Fibroblast of peridontal ligament (primary cell): ENCODE data around the gene SMIM41.

Experiments
- DNase-seq: peaks from one replicate; pipeline ENCODE4 v3.0.0-alpha.2; 2010; ENCODE audit errors: extremely low read depth

The SMIM41 gene

DNA sequence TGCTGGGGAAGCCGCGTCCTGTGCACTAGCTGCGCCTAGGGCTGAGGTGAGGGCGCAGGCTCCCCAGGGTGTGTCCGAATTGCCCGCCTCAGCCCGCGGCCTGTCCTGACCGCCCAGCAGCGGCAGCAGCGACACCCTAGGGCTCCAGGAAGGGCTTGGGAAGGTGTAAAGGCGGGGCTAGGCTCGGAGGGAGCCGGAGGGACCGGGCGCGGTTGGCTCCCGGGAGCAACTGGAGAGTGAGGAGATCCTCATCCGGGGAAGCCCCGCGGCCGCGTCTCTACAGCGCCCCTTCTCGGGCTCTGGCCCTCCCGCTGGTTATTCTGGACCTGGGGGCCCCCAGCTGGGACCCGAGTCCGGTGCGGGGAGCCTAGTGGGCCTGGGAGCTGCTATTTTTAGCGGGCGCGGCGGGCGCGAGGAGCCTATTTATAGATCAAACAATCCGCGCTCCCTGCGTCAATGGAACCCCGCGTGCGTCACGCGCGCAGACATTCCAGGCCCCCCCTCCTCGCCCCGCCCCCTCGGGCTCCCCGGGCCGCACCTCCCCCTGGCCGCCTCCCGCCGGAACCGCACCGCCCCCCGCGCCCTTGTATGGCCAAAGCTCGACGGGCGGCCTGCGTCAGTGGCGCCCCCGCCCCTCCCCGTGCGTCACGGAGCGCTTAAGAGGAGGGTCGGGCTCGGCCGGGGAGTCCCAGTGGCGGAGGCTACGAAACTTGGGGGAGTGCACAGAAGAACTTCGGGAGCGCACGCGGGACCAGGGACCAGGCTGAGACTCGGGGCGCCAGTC is 28.6 kb upstream of the SMIM41 start, which contains the start of gene NR4A1:
TSS of gene NR4A1 (plus strand) at position 685 of the 784 bp plus-strand sequence. CDS start 2,887 bp downstream, outside the sequence.
- DNase-seq: peak; percentile 94

DNA sequence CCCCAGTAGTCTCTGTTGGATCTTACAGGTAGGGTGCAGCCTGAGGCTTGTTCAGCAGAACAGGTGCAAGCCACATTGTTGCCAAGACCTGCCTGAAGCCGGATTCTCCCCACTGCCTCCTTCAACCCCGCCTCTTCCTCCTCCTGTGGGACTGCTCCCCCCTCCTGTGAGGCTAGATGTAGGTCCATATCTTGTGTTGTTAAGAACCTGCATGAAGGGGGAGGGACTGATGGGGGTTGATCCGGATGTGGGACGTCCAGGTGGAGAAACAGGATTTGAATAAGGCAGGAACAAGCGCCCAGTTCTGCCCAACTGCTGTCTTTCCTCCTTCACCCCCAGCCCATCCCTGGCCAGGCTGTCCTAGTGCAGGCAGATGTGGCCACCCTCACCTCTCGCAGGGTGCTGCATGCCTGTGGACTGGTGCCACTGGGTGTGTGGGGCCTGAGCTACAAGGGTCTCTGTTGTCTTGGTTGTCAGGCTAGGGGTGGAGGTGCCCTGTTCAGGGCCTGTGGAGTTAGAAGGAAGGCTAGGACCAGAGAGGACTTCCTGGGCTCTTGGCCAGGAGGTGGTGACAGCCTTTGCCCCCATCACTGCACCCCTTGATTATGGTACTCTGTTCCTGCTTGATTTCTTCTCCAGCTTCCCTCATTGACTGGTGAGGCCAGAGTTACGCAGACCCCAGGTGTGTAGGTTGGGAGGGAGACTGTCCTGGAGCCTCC is 26.9 kb upstream of the SMIM41 start:
- DNase-seq: peak; percentile 59

DNA sequence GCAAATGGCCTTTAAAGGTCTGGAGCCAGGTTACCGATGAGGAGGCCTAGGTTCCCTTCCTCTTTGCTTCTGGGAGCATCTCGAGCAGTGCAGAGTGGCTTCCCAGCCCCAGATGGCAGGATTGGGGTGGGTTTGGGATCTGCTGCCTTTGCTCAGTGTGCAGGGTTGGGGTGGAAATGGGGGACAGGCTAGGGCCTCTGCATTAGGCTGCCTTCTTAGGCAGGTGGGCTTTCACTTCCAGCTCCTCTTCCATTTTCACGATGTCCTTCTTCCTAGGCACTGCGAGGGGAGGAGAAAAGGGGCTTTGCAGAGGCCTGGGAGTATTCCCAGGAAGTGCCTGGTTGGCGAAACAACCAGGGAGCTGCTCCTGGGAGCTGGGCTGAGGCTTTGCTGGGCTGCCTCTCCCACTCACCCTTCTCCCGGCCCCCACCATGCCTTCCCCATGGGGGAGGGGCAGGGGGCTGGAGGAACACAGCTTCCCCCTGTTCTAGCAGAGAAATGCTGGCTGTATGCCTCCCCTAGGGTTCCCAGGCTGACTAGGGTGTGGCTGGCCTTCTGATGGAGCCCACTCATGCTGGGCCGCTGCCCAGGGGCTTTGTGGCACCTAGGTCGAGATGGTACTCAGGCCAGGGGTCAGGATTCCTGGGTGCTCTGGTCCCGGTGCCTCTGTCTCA is 25.8 kb upstream of the SMIM41 start:
- peak; percentile 59 for DNase-seq

DNA sequence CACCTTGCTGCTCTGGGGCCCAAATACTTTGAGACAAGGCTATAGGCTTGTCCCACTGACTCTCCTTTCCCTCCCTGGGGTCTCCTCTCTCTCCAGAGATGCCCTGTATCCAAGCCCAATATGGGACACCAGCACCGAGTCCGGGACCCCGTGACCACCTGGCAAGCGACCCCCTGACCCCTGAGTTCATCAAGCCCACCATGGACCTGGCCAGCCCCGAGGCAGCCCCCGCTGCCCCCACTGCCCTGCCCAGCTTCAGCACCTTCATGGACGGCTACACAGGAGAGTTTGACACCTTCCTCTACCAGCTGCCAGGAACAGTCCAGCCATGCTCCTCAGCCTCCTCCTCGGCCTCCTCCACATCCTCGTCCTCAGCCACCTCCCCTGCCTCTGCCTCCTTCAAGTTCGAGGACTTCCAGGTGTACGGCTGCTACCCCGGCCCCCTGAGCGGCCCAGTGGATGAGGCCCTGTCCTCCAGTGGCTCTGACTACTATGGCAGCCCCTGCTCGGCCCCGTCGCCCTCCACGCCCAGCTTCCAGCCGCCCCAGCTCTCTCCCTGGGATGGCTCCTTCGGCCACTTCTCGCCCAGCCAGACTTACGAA is 25.2 kb upstream of the SMIM41 start:
- peak; percentile 62 for DNase-seq

DNA sequence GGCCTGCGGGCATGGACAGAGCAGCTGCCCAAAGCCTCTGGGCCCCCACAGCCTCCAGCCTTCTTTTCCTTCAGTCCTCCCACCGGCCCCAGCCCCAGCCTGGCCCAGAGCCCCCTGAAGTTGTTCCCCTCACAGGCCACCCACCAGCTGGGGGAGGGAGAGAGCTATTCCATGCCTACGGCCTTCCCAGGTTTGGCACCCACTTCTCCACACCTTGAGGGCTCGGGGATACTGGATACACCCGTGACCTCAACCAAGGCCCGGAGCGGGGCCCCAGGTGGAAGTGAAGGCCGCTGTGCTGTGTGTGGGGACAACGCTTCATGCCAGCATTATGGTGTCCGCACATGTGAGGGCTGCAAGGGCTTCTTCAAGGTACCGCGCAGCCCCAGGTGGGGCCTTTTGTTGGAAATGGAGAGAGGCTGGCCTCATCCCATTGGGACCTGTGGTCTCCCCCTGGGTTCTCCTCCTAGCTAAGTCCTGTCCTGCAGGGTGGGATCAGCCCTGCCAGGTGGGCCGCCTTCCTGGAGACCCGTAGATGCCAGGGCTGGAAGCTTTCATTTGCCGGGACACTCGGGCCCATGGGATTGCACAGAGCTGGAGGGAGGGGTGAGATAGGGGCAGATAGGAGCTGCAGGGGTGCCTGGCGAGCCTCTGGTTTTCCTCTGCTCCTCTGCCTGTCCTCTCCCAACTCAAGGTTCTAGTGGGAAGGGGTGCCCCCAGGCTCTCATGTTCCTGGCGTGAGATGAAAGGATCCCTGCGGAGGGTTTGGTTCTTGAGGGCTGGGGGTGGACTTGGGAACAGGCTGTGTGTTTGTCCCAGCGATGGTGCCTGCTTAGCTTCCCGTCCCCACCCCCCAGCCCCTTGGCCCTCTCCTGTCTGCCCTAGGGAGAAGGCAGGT is 24.4 kb upstream of the SMIM41 start:
- peak; percentile 48 for DNase-seq

DNA sequence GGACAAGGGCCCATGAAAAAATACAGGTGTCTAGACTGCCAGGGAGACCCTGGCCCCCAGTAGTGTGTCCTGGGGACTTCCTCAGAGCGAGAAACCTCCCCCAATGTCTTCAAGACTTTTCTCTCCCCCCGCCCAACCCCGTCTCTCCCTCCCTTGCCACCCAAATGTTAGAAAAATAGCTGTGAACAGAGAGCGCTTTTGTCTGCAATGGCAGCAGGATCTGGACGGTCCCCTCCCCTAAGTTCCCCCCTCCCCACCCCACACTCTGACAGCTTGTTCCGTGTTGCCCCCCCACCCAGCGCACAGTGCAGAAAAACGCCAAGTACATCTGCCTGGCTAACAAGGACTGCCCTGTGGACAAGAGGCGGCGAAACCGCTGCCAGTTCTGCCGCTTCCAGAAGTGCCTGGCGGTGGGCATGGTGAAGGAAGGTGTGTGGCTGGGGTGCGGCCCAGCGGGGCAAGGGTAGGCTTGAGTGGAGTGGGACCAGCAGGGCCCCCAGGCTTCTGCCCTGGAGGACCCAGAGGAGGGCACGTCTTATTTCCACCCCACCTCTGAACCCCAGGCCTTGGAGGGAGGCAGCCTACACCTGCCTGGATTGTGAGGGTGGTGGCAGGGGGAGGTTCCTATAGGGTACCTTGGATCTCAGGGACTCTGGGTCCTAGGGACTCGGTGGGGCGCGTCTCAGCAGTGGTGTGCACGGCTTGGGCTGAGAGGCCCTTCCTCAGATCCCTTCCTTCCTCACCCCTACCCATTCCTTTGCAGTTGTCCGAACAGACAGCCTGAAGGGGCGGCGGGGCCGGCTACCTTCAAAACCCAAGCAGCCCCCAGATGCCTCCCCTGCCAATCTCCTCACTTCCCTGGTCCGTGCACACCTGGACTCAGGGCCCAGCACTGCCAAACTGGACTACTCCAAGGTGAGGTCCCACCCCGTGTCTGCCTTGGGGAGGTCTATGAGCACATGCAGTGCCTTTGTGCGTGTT is 23.5 kb upstream of the SMIM41 start:
- DNase-seq: peak; percentile 48

DNA sequence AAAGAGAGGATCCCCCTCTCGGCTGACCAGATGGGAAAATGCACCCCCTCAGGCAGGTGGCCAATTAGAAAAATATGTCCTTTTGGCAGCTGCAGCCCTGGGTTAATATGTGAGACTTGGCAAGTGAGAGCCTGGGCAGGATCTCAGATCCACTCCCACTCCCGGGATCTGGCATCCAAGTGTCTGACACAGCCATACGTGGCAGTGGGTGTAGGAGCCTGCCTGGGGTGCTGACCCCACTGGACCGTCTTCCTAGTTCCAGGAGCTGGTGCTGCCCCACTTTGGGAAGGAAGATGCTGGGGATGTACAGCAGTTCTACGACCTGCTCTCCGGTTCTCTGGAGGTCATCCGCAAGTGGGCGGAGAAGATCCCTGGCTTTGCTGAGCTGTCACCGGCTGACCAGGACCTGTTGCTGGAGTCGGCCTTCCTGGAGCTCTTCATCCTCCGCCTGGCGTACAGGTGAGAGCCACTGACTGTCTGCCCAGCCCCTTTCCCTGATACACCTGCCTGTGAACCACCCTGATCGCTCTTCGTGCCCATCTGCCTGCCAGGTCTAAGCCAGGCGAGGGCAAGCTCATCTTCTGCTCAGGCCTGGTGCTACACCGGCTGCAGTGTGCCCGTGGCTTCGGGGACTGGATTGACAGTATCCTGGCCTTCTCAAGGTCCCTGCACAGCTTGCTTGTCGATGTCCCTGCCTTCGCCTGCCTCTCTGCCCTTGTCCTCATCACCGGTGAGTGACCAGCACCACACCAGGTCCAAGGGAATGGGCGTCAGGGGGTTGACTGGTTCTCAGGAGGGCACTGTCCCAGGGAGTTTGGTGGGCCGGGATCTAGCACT is 22.5 kb upstream of the SMIM41 start:
- peak; percentile 61 for DNase-seq

DNA sequence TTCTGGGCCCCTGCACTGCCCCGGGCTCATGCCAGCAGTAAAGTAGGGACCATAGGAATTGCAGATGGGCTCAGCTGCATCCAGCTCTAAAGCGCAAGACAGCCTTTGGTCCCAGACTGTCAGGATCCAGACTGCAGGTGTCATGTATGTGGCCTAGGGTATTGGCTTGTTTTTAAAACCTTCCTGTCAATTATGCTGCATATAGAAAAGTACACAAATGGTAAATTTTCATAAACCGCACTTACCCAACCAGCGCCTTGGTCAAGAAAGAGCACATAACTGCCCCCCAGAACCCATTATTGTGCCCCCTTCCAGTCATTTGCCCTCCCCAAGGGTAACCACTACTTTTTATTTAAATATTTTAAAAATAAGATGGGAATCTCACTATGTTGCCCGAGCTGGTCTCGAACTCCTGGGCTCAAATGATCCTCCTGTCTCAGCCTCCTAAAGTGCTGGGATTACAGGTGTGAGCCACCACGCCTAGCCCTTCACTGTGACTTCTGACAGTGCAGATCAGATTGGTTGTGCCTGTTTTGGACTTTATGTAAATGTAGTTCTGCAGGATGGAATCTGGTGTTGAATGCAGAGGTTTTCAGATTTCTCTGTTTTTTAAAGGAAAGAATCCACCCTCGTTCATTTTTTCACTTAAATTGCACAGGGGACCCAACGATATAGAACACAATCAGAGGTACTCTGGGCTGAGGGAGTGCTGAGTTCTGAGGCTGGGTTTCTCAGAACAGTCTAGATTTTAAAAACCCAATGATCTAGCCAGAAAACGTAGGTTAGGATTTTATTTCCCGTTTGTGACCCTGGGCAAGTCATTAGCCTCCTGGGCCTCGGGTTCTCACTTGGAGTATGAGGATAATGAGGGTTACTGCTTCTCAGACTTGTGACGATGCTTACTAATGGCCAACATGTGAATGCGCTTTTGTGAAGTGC is 21.6 kb upstream of the SMIM41 start:
- DNase-seq: peak; percentile 52

DNA sequence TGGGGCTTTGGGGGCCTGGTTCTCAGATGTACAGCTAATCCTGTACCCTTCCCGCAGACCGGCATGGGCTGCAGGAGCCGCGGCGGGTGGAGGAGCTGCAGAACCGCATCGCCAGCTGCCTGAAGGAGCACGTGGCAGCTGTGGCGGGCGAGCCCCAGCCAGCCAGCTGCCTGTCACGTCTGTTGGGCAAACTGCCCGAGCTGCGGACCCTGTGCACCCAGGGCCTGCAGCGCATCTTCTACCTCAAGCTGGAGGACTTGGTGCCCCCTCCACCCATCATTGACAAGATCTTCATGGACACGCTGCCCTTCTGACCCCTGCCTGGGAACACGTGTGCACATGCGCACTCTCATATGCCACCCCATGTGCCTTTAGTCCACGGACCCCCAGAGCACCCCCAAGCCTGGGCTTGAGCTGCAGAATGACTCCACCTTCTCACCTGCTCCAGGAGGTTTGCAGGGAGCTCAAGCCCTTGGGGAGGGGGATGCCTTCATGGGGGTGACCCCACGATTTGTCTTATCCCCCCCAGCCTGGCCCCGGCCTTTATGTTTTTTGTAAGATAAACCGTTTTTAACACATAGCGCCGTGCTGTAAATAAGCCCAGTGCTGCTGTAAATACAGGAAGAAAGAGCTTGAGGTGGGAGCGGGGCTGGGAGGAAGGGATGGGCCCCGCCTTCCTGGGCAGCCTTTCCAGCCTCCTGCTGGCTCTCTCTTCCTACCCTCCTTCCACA is 20.7 kb upstream of the SMIM41 start:
- DNase-seq: peak; percentile 34

DNA sequence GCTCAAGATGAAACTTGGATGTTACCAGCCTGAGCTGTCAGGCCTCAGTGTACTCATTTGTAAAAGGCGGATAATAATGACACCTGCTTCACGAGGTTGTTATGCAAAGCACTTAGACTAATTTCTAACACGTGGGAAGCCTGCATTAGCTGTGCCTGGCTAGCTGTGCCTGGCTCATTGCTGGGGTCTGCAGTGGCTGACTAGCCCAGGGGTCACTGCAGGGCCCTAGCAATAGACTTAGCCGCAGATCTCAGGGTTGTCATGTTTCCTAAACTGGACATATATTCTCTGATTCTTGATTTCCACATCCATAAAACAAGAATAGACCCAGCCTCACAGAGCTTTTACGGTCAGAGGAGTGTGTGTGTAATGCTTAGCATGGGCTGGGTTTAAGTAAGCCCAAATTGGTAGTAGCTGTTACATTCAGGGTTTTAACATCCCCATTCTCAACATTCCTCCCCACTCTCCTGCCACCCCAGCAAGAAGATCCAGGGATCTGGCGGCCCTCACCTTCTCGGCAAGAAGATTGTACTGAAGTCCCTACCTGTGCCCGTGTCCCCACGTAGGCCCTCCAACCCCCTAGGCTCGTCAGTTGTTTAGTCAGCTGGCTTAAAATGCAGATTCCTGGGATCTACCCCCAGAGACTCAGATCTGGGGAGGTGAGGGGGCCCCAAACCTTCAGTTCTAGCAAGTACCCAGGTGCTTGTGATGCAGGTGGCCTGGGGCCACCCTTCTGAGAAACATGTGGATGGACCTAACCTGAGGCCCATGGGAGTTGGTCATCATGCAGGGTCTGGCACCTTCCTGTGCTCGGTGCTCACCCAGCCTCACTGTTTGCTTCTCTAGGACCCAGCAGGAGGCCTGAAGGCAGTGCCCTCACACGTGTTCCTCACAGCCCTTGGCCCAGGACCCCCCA is 19.7 kb upstream of the SMIM41 start:
- DNase-seq: peak; percentile 63

DNA sequence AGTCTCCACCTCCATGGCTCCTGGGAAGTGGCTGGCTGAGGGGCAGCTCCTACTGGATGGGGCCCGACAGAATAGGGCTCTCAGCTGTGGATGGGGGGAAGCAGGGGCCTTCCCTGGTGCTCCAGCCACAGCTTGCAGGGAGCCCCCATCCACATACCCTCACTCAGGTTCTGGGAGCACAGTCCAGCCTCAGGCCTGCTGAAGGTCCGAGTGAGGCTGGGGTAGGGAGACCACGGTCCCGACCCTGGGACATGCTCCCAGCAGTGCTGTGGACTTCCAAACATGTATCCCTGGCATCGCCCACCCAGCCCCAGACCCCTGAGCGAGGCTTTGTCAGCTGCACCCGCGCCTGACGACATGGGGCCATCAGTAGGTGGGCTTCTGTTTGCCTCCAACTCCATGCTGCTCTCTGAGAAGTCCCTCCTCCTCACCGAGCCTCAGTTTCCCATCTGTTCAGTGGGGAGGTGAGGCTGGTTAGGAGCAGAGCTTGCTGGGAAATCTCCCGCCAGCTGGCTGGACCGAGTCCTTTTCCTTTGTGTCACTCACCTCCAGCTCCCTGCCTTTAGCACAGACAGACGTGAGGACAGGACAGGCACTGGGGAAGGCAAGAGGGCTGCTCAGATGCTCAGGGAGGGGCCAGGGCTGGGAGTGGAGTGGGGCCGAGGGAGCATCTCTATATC is 18.9 kb upstream of the SMIM41 start:
- DNase-seq: peak; percentile 27

DNA sequence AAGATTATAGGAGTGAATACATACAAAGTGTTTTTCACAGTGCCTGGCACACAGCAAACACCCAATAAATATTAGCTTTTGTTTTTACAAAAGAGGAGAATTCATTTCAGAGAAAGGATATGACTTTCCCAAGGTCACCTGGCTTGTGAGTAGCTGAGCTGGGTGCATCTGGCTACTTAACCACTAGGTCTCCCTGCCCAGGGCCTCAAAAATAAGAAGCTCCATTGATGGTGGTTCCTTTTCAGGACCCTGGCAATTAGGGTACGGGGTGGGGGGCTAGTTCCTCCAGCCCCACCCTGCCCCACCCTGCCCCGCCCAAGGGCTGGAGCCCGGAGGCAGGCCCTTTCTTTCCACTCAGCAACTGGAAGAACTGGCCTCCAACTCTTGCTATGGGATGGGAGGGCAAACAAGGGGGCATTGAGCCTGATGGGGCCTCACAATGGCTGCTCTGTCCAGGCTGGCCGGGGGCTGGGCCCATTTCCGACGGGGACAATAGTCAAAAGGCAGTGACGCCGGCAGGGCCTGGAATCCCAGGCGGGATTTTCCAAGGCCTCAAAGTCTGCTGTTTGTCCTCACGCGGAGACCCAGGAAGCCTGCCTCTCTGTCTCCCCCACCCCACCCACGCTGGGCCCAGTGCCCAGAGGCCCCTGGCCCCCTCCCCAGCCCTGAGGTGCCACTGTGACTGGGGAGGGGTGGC is 17.9 kb upstream of the SMIM41 start:
- DNase-seq: no peak

DNA sequence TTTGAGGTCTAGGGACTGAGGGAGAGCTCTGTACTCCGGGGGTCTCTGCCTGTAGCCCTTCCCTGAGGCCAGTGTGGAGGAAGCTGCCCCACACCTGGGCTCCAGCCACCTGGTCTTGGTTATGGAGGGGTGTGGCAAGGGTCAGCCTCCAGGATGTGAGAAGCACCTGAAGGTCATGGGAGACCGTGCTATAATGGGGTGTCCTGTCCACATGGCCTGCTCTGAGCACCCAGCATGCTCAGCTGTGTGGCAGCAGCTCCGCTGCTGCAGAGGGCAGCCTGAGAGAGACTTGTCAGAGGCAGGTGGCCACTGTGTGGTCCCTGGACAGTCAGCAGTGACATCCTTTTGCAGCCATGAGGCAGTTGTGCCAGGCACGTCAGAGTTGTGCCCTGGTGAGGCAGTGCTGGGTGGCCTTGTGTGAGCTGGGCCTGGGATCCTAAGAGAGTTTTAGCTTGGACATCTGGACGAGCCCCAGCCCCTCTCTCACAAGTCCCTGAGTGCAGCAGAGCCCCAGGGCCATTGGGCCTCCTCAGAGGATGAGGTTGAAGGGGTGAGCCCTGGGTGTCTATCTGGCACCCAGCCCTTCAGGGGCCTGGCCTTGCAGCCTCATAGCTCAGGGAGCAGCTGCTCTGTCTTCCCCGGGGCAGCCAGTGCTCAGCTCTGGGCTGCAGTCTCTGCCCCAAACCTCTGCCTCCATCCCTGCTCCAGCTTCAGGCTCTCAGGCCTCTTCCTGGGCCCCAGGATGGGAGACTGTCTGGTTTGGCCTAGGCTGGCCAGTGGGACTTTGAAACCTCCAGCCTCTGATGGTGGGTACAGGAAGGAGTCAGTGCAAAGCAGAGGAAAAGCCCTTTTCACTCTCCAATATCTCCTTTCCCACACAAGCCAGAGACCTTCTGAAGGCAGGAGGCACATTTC is 17.1 kb upstream of the SMIM41 start:
- DNase-seq: no peak
